GM23248 (cell line): ENCODE measurements around the gene TRIM41. TPM values are rescaled to one million over a fixed set of nuclear protein-coding genes. Genes with fewer than 3 reads are reported as not detected.
"Not testable (repeated sequence)": the region's sequence is repeated elsewhere in the genome, so short reads cannot be mapped to it uniquely, and the experiment has no call there.

Experiments used
- DNase-seq: peaks from one replicate; pipeline ENCODE4 v3.0.0-alpha.2; 2015
- H2AFZ ChIP-seq: fragments of 200-600 bp; sonication (generic); 2 replicates; pipeline ENCODE4 v1.6.1; 2016; ENCODE audit warnings: antibody characterized with exemption
- H3F3A ChIP-seq: fragments of 200-600 bp; sonication (generic); 2 replicates; pipeline ENCODE4 v1.6.1; 2016; ENCODE audit warnings: mild to moderate bottlenecking, antibody characterized with exemption, mixed run types; ENCODE audit not compliant: insufficient read depth
- H3K27ac ChIP-seq: fragments of 200-600 bp; sonication (generic); 2 replicates; pipeline ENCODE4 v1.5.1; 2016; ENCODE audit warnings: mild to moderate bottlenecking
- H3K27me3 ChIP-seq: fragments of 200-600 bp; sonication (generic); replicated peaks from 2 replicates; pipeline ENCODE4 v1.6.1; 2016; ENCODE audit warnings: mild to moderate bottlenecking; ENCODE audit not compliant: insufficient read depth
- H3K36me3 ChIP-seq: fragments of 200-600 bp; sonication (generic); 2 replicates; pipeline ENCODE4 v1.6.1; 2016; ENCODE audit warnings: low read depth, mild to moderate bottlenecking
- H3K4me1 ChIP-seq: fragments of 200-600 bp; sonication (generic); 2 replicates; pipeline ENCODE4 v1.6.1; 2016; ENCODE audit warnings: mild to moderate bottlenecking; ENCODE audit not compliant: insufficient read depth
- H3K4me2 ChIP-seq: fragments of 200-600 bp; sonication (generic); one replicate; pipeline ENCODE4 v1.6.1; 2016; ENCODE audit warnings: mild to moderate bottlenecking; ENCODE audit not compliant: unreplicated experiment
- H3K4me3 ChIP-seq: fragments of 200-600 bp; sonication (generic); 2 replicates; pipeline ENCODE4 v1.5.1; 2016; ENCODE audit warnings: mild to moderate bottlenecking
- H3K79me2 ChIP-seq: fragments of 200-600 bp; sonication (generic); 2 replicates; pipeline ENCODE4 v1.6.1; 2016; ENCODE audit warnings: mild to moderate bottlenecking; ENCODE audit not compliant: insufficient read depth
- H3K9ac ChIP-seq: fragments of 200-600 bp; sonication (generic); 2 replicates; pipeline ENCODE4 v1.6.1; 2016; ENCODE audit warnings: mild to moderate bottlenecking
- H3K9me2 ChIP-seq: fragments of 200-600 bp; sonication (generic); 2 replicates; pipeline ENCODE4 v1.6.1; 2016; ENCODE audit warnings: mixed run types, mild to moderate bottlenecking, moderate library complexity; ENCODE audit not compliant: insufficient read depth
- H3K9me3 ChIP-seq: fragments of 200-600 bp; sonication (generic); one replicate; pipeline ENCODE4 v1.6.1; 2017; ENCODE audit warnings: low read depth
- H4K20me1 ChIP-seq: fragments of 200-600 bp; sonication (generic); 2 replicates; pipeline ENCODE4 v1.6.0; 2016; ENCODE audit not compliant: insufficient read depth
- EZH2 ChIP-seq: fragments of 200-600 bp; sonication (generic); IDR thresholded peaks from 2 replicates; pipeline ENCODE4 v1.6.1; 2018; ENCODE audit warnings: antibody characterized with exemption, mild to moderate bottlenecking; ENCODE audit not compliant: insufficient read depth, poor library complexity, severe bottlenecking
- EZH2phosphoT487 ChIP-seq: fragments of 200-600 bp; sonication (generic); IDR thresholded peaks from 2 replicates; pipeline ENCODE4 v1.6.1; 2018; ENCODE audit warnings: antibody characterized with exemption, moderate library complexity, mild to moderate bottlenecking, low read depth; ENCODE audit not compliant: insufficient read depth
- WGBS, 2 experiments: methylation state at CpG; one replicate each; pipeline ENCODE4 v1.1.6; 2015 to 2017; ENCODE audit warnings: low lambda C conversion rate in 2 of 2, low coverage in 1 of 2; ENCODE audit errors: missing lambda C conversion rate in 2 of 2; 5-methylcytosine and 5-hydroxymethylcytosine counted together
- in situ Hi-C: fragments of 300-500 bp; cut with MboI; formaldehyde crosslinking; loops from 2 replicates; pipeline ENCODE4 v1.15.0; 2020
- polyA plus RNA-seq: library from polyadenylated mRNA; unstranded; fragments of >200 nt; fragmentation: Nextera tagmentation; extraction: Ambion mirVana; gene quantifications from 2 replicates; pipeline ENCODE4 v1.2.1, GENCODE V29; 2016
- total RNA-seq: library from RNA; depleted of rRNA; stranded (reverse); fragments of >200 nt; shearing (Covaris generic); gene quantifications from 2 replicates; pipeline ENCODE4 v1.2.3, GENCODE V29; 2014

Gene TRIM41
- total and polyA plus RNA-seq, 2 experiments from 2014 or later, result 3.8 to 18.6 TPM

GRCh38 chr5:181260720-181261319 lies 37.7 kb downstream of the TRIM41 start, which contains the start of gene TRIM52:
Gene TRIM52, minus strand, starts transcription at chr5:181261143. Its CDS starts 330 bp downstream, at chr5:181260813.
- TF ChIP-seq EZH2phosphoT487 (no peak), EZH2 (no peak)
- Histone ChIP-seq H3K9me3 (no peaks in the 10 kb centered on the region), H2AFZ (peak within 1 kb of the TSS; percentile 87), H3K36me3 (peaks cover 9% of the 10 kb centered on the region), H3K9ac (peak within 1 kb of the TSS; percentile 100), H3F3A (peaks cover 24% of the 10 kb centered on the region; the same call in 1 of the 2 replicates), H3K4me3 (peak within 1 kb of the TSS; percentile 94), H3K27ac (peak within 1 kb of the TSS; percentile 97), H3K79me2 (peaks cover 66% of the 10 kb centered on the region), H4K20me1 (0 out of 2 replicates have a peak, but pooled peaks cover 8% of the 10 kb centered on the region), H3K9me2 (no peaks in the 10 kb centered on the region), H3K27me3 (no peaks in the 10 kb centered on the region), H3K4me1 (peaks cover 25% of the 10 kb centered on the region), H3K4me2 (peak within 1 kb of the TSS; percentile 84)
- WGBS, 2 experiments, result 1% methylated on average over 42 to 43 of the region's 43 CpGs
- peak; percentile 95 for DNase-seq
- in situ Hi-C loops, result no loop called here

GRCh38 chr5:181261320-181262049 lies 38.4 kb downstream of the TRIM41 start:
- Histone ChIP-seq H3K4me3 (peak overlapping the region; percentile 94), H3K9ac (peak overlapping the region; percentile 100), H3K36me3 (peaks cover 4% of the 10 kb centered on the region), H3K27ac (peak overlapping the region; percentile 97), H3K79me2 (peaks cover 60% of the 10 kb centered on the region), H3K4me1 (peaks cover 20% of the 10 kb centered on the region), H3K9me3 (no peaks in the 10 kb centered on the region), H3K27me3 (no peaks in the 10 kb centered on the region), H3K9me2 (no peaks in the 10 kb centered on the region), H2AFZ (peak overlapping the region; percentile 87), H3K4me2 (peak overlapping the region; percentile 84), H4K20me1 (0 out of 2 replicates have a peak, but pooled peaks cover 8% of the 10 kb centered on the region), H3F3A (peaks cover 18% of the 10 kb centered on the region; the same call in 1 of the 2 replicates)
- TF ChIP-seq EZH2phosphoT487 (no peak), EZH2 (no peak)
- 0 to 2% methylated on average over 22 to 37 of the region's 59 CpGs for WGBS, 2 experiments
- peak; percentile 87 for DNase-seq
- in situ Hi-C loops, result no loop called here

GRCh38 chr5:181263633-181264032 lies 40.6 kb downstream of the TRIM41 start:
- H3K9me3 ChIP-seq, result no peaks in the 10 kb centered on the region
- H2AFZ ChIP-seq, result no peak overlapping the region
- H3K4me3 ChIP-seq, result no peak overlapping the region
- no peaks in the 10 kb centered on the region for H3K27me3 ChIP-seq
- H4K20me1 ChIP-seq, result 0 out of 2 replicates have a peak, but pooled peaks cover 8% of the 10 kb centered on the region
- no peak for DNase-seq
- in situ Hi-C loops, result no loop called here
- WGBS, 2 experiments, result 67 to 73% methylated on average over 5 of the region's 5 CpGs
- TF ChIP-seq EZH2phosphoT487 (no peak), EZH2 (no peak)
- no peak overlapping the region for H3K27ac ChIP-seq
- 0 out of 2 replicates have a peak, but pooled peaks cover 9% of the 10 kb centered on the region for H3F3A ChIP-seq
- H3K9ac ChIP-seq, result no peak overlapping the region
- H3K79me2 ChIP-seq, result peaks cover 38% of the 10 kb centered on the region
- peaks cover 6% of the 10 kb centered on the region for H3K4me1 ChIP-seq
- H3K4me2 ChIP-seq, result no peak overlapping the region
- H3K36me3 ChIP-seq, result no peaks in the 10 kb centered on the region
- no peaks in the 10 kb centered on the region for H3K9me2 ChIP-seq

- in situ Hi-C loops, result no loop called here
- H3K79me2 ChIP-seq, result peaks cover 23% of the 10 kb centered on the region
- no peak overlapping the region for H3K27ac ChIP-seq
- H3K4me1 ChIP-seq, result no peaks in the 10 kb centered on the region
- no peaks in the 10 kb centered on the region for H3K27me3 ChIP-seq
- no peaks in the 10 kb centered on the region for H3K9me2 ChIP-seq
- DNase-seq, result no peak
- H3K4me3 ChIP-seq, result no peak overlapping the region
- no peaks in the 10 kb centered on the region for H3K36me3 ChIP-seq
- H2AFZ ChIP-seq, result no peak overlapping the region
- no peaks in the 10 kb centered on the region for H4K20me1 ChIP-seq
- H3K4me2 ChIP-seq, result no peak overlapping the region
- TF ChIP-seq EZH2phosphoT487 (no peak), EZH2 (no peak)
- 70 to 74% methylated on average over 18 of the region's 18 CpGs for WGBS, 2 experiments
- no peaks in the 10 kb centered on the region for H3F3A ChIP-seq
- no peak overlapping the region for H3K9ac ChIP-seq
- H3K9me3 ChIP-seq, result no peaks in the 10 kb centered on the region
Measured at GRCh38 chr5:181265092-181265671, 42.1 kb downstream of the TRIM41 start.

GRCh38 chr5:181267291-181267904 lies 44.3 kb downstream of the TRIM41 start:
- H3K4me1 ChIP-seq, H3F3A ChIP-seq, H3K9ac ChIP-seq, H3K9me2 ChIP-seq, H3K9me3 ChIP-seq, H4K20me1 ChIP-seq, H3K27me3 ChIP-seq, H3K36me3 ChIP-seq, H2AFZ ChIP-seq, H3K4me2 ChIP-seq, DNase-seq, H3K4me3 ChIP-seq, H3K27ac ChIP-seq, in situ Hi-C loops: not testable (repeated sequence)
- H3K79me2 ChIP-seq, result peaks cover 11% of the 10 kb centered on the region
- WGBS, 2 experiments, result 80 to 81% methylated on average over 8 of the region's 8 CpGs

GRCh38 chr5:181267907-181268306 lies 44.8 kb downstream of the TRIM41 start:
- H3K27ac ChIP-seq, H3K36me3 ChIP-seq, H3K4me2 ChIP-seq: not testable (repeated sequence)

More at GRCh38 chr5:181267907-181268306, 44.8 kb downstream of the TRIM41 start:
- H3K9ac ChIP-seq, in situ Hi-C loops, DNase-seq, H3K9me3 ChIP-seq, H3F3A ChIP-seq, H3K79me2 ChIP-seq, H3K4me1 ChIP-seq, H4K20me1 ChIP-seq, H3K4me3 ChIP-seq, H2AFZ ChIP-seq, H3K27me3 ChIP-seq, H3K9me2 ChIP-seq: not testable (repeated sequence)
- WGBS, 2 experiments, result 85 to 89% methylated on average over 12 of the region's 12 CpGs
